Tibial artery (tissue), 4 donors: ENCODE results near the gene RPTOR.

Experiments
- DNase-seq, 2 donors: peaks; one replicate each; pipeline ENCODE4 v3.0.0-alpha.2; 2019
- H3K27ac ChIP-seq, 2 donors: fragments of 200-600 bp; sonication (generic) in 1 of 2; 1 replicate in 1 of 2; 2 replicates in 1 of 2; pipeline ENCODE4 v1.5.1; 2018 to 2019; ENCODE audit warnings: mild to moderate bottlenecking in 1 of 2
- H3K27me3 ChIP-seq, 2 donors: fragments of 200-600 bp; sonication (generic) in 1 of 2; one replicate each; pipeline versions ENCODE4 v1.5.1 to v1.6.0; 2016 to 2019
- H3K36me3 ChIP-seq, 3 donors: fragments of 200-600 bp; sonication (generic) in 2 of 3; one replicate each; pipeline ENCODE4 v1.5.1; 2016 to 2019; ENCODE audit warnings: mild to moderate bottlenecking in 2 of 3
- H3K4me1 ChIP-seq, 4 donors: fragments of 200-600 bp; sonication (generic) in 2 of 4; 1 replicate in 3 of 4; 2 replicates in 1 of 4; pipeline ENCODE4 v1.5.1; 2016 to 2019
- H3K4me3 ChIP-seq, 2 donors: fragments of 200-600 bp; sonication (generic) in 1 of 2; 1 replicate in 1 of 2; 2 replicates in 1 of 2; pipeline ENCODE4 v1.5.1; 2018 to 2019; ENCODE audit warnings: mild to moderate bottlenecking in 2 of 2
- H3K9me3 ChIP-seq, 3 donors: fragments of 200-600 bp; sonication (generic) in 1 of 3; one replicate each; pipeline ENCODE4 v1.5.1; 2016 to 2019
- CTCF ChIP-seq, 2 experiments: fragments of 200-600 bp in 1 of 2; fragments of 450-650 bp in 1 of 2; IDR thresholded peaks; one replicate each; pipeline ENCODE4 v1.5.1; 2017 to 2019; ENCODE audit warnings: antibody characterized with exemption in 2 of 2, mild to moderate bottlenecking in 1 of 2, moderate library complexity in 1 of 2
- intact Hi-C: fragments of 100-400 bp; cut with DNase I; formaldehyde crosslinking; loops from one replicate; pipeline ENCODE4 v1.15.0; 2023; ENCODE audit warnings: low total_unique reads

RPTOR gene

GRCh38 chr17:80802626-80803450 lies 258.2 kb downstream of the RPTOR start:
- peaks cover 0 to 7% (median 0%) of the 10 kb centered on the region in 3 donors for H3K36me3 ChIP-seq
- H3K4me3 ChIP-seq: no peak overlapping the region
- H3K27me3 ChIP-seq: no peaks in the 10 kb centered on the region
- DNase-seq: peak; percentile 9 to 45
- no peak overlapping the region for H3K27ac ChIP-seq
- H3K4me1 ChIP-seq: no peaks in the 10 kb centered on the region
- TF ChIP-seq CTCF (IDR thresholded peaks at IDR 0.05): no peak
- H3K9me3 ChIP-seq: peaks cover 0 to 5% (median 4%) of the 10 kb centered on the region in 3 donors
- intact Hi-C loops: no loop called here

GRCh38 chr17:80803451-80804428 lies 259.1 kb downstream of the RPTOR start:
- peak; percentile 18 to 51 for DNase-seq
- intact Hi-C loops: no loop called here
- Histone ChIP-seq H3K9me3 (peaks cover 0 to 5% (median 4%) of the 10 kb centered on the region in 3 donors), H3K27me3 (no peaks in the 10 kb centered on the region), H3K27ac (no peak overlapping the region), H3K4me3 (no peak overlapping the region), H3K36me3 (peaks cover 0 to 7% (median 0%) of the 10 kb centered on the region in 3 donors), H3K4me1 (no peaks in the 10 kb centered on the region)
- TF ChIP-seq CTCF (IDR thresholded peaks at IDR 0.05): no peak

GRCh38 chr17:80804466-80804865 lies 259.8 kb downstream of the RPTOR start:
- Histone ChIP-seq H3K27ac (no peak overlapping the region), H3K9me3 (peaks cover 0 to 5% (median 4%) of the 10 kb centered on the region in 3 donors), H3K36me3 (peaks cover 0 to 7% (median 0%) of the 10 kb centered on the region in 3 donors), H3K4me3 (no peak overlapping the region), H3K27me3 (no peaks in the 10 kb centered on the region), H3K4me1 (no peaks in the 10 kb centered on the region)
- no peak for TF ChIP-seq CTCF (IDR thresholded peaks at IDR 0.05)
- intact Hi-C loops: no loop called here
- peak in 1 of 2 donors; percentile 2 for DNase-seq

- H3K4me1 ChIP-seq: no peaks in the 10 kb centered on the region
- H3K27ac ChIP-seq: no peak overlapping the region
- H3K36me3 ChIP-seq: peaks cover 0 to 7% (median 0%) of the 10 kb centered on the region in 3 donors
- no peak for TF ChIP-seq CTCF (IDR thresholded peaks at IDR 0.05)
- DNase-seq: peak in 1 of 2 donors; percentile 5
- no peaks in the 10 kb centered on the region for H3K27me3 ChIP-seq
- no peak overlapping the region for H3K4me3 ChIP-seq
- peaks cover 0 to 5% (median 4%) of the 10 kb centered on the region in 3 donors for H3K9me3 ChIP-seq
- intact Hi-C loops: no loop called here
Measured at GRCh38 chr17:80805032-80805751, 260.6 kb downstream of the RPTOR start.

GRCh38 chr17:80807014-80807413 lies 262.4 kb downstream of the RPTOR start:
- peaks cover 0 to 5% (median 4%) of the 10 kb centered on the region in 3 donors for H3K9me3 ChIP-seq
- no peak overlapping the region for H3K27ac ChIP-seq
- H3K36me3 ChIP-seq: peaks cover 0 to 7% (median 6%) of the 10 kb centered on the region in 3 donors
- no peak for DNase-seq
- no peak for TF ChIP-seq CTCF (IDR thresholded peaks at IDR 0.05)
- no peak overlapping the region for H3K4me3 ChIP-seq
- no peaks in the 10 kb centered on the region for H3K4me1 ChIP-seq
- no peaks in the 10 kb centered on the region for H3K27me3 ChIP-seq
- intact Hi-C loops: no loop called here
